AG09319 (cell line): ENCODE results near the gene IL24.

Experiments used
- DNase-seq: peaks from one replicate; pipeline ENCODE4 v3.0.0-alpha.2; 2010; ENCODE audit warnings: low read depth; ENCODE audit errors: extremely low read depth
- CTCF ChIP-seq: IDR thresholded peaks from 2 replicates; pipeline ENCODE4 v1.5.1; 2011; ENCODE audit warnings: low read depth, mild to moderate bottlenecking, inconsistent platforms, low read length, moderate library complexity

The IL24 gene

GRCh38 chr1:206939841-206940587 is 42.8 kb downstream of the IL24 start:
- TF ChIP-seq CTCF, result no peak
- no peak for DNase-seq

GRCh38 chr1:206940588-206940936 is 43.3 kb downstream of the IL24 start:
- DNase-seq, result no peak
- no peak for TF ChIP-seq CTCF

- no peak for DNase-seq
- no peak for TF ChIP-seq CTCF
These were observed 44.6 kb downstream of the IL24 start for GRCh38 chr1:206941766-206942418.

GRCh38 chr1:206944703-206945102 is 47.5 kb downstream of the IL24 start:
- DNase-seq, result no peak
- TF ChIP-seq CTCF, result no peak

- no peak for DNase-seq
- no peak for TF ChIP-seq CTCF
These were observed 48.5 kb downstream of the IL24 start for GRCh38 chr1:206945779-206946178.

- no peak for TF ChIP-seq CTCF
These were observed 49.0 kb downstream of the IL24 start, which contains the start of gene PIGR for GRCh38 chr1:206946261-206946660. TSS of gene PIGR (minus strand) at chr1:206946466. CDS start at chr1:206940531, 5,935 bp downstream.

GRCh38 chr1:206947255-206947654 is 50.0 kb downstream of the IL24 start:
- no peak for TF ChIP-seq CTCF
- DNase-seq, result no peak

More at GRCh38 chr1:206946261-206946660, 49.0 kb downstream of the IL24 start, which contains the start of gene PIGR:
- no peak for DNase-seq
